Ammon's horn (tissue), 1 donor: Measurements from ENCODE around the gene NCKAP1.

Experiments used
- DNase-seq: peaks from one replicate; pipeline ENCODE4 v3.0.0-alpha.2; 2016; ENCODE audit warnings: low spot score

Gene NCKAP1

DNA sequence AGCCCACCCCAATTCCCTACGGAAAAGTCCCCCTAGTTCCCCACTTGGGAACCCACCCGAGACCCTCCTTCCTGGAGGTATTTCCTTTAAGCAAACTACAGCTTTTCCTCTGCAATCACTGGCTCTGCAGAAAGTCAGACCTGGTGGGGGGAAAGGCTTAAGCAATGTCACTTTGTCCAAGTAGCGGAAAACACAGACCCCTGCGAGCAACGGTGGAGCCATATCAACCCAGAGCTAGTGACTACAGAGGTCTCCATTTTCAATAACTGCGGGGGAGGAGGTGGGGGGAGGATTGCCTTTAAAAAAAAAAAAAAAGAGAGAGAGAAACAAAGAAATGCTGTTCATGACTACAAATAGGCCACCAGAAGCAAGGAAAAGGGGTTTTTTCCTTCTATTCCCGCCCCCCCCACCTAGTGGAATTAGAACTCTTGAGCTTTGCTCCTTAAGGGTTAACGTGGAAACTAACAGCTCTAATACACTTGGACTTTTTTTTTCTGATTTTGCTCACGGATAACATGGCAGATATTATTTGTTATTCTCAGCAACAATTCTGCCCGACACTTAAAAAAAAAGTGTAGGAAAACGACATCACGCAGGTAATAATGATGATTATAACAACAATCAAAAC is 170.7 kb downstream of the NCKAP1 start:
- DNase-seq = no peak

- DNase-seq = peak; percentile 18
These were observed 171.5 kb downstream of the NCKAP1 start, which contains the start of gene FRZB for GRCh38 chr2:182866461-182867406. TSS of gene FRZB (minus strand) at chr2:182866637. CDS start at chr2:182866552, 85 bp downstream.

GRCh38 chr2:182866095-182866460 is 172.2 kb downstream of the NCKAP1 start:
- DNase-seq = peak; percentile 7

GRCh38 chr2:182864949-182865570 is 173.2 kb downstream of the NCKAP1 start:
- DNase-seq = no peak

GRCh38 chr2:182863642-182864041 is 174.6 kb downstream of the NCKAP1 start:
- DNase-seq = no peak

DNA sequence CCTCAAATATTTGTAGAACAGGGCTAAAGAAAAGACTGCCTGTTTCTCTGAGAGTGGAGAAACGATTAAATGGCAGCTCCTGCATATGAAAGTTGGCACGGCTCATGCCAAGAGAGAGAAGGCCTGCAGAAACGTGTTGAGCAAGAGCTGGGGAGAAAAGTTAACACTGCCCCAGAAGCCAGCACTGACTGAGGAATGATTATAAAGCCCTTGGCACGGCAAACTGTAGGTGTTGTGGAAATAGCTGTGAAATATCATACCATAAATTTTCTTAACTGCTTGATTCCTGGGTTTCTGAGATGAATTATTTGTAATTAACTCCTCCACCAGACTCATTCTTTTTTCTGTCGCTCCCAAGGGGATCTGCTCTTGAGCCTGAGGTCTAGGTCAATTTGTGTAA is 176.2 kb downstream of the NCKAP1 start:
- DNase-seq = no peak

DNA sequence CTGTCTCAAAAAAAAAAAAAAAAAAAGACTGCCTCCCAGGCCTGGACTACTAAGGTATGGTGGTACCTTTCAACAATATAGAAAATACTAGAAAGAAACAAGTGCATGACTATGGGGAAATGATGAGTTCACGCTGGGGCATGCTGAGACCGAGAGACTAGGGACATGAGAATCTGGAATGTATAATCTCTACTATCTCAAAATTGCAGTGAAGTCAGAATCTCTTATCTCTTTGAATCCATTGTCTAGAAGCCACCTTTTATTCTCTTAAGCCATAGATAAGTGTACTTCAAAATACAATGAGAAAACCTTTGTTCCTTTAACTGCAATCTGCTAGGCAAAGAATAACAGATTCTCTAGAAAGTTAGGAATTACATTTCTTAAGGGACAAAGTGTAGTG is 177.4 kb downstream of the NCKAP1 start:
- DNase-seq = no peak
